GM19372 (cell line): ENCODE data around the gene RAB30.
"Not testable (repeated sequence)": the region's sequence is repeated elsewhere in the genome, so short reads cannot be mapped to it uniquely, and the experiment has no call there.

Source experiments
- ATAC-seq: cut with Tn5 transposase; IDR thresholded peaks from one replicate; pipeline ENCODE4 v1.9.1; 2021; ENCODE audit warnings: mild to moderate bottlenecking, low read depth, moderate library complexity; ENCODE audit not compliant: unreplicated experiment

The RAB30 gene

GRCh38 chr11:83012168-83013067, 59.3 kb downstream of the RAB30 start:
- no peak for ATAC-seq

DNA sequence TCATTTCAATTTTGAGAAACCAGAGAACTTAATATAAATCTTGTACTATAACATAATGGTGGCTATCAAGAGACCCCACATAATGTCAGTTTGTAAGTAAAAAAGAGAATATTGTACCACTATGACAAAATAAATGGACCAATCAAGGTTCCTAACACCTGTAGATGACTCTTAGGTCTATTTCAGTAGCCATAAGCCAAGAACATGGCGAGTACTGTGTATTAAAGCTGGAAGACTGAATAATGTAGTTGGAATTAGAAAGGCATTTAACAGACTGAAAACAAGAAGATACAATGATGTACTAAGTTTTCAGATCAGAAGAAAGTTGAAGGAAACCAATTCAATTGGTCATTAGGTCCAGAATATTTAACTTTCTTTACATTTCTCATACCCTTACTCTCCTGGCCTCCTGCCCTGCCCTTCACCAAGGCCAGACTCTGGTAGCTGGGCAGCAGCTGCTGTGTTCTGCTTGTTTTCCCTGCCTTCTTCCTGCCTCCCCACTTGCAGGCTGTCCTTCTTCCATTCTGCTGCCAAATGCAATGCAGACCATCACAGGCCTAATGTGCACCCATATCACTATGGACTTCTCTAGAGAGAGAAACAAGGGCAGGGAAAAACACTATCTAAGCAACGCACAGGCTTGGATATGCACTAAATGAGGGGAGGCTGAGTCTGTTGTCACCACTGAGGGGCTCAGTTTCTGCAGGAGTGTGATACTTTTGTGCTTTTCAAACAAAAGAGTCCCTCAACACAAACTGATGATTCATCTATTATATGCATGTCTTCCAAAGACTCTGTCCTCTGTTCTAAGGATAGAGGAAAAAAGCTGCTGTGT, 60.1 kb downstream of the RAB30 start:
- ATAC-seq = no peak

DNA sequence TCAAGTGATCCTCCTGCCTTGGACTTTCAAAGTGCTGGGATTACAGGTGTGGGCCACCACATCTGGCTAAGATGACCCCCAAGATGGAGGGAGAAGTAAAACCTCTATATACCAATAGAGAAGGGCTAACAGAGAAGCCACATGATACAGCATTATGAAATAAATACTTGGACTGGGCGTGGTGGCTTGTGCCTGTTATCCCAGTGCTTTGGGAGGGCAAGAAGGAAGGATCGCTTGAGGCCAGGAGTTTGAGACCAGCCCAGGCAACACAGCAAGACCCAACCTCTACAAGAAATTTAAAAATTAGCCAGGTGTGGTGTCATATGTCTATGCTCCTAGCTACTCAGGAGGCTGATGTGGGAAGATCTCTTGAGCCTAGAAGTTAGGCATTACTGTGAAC, 61.7 kb downstream of the RAB30 start:
- ATAC-seq = no peak

DNA sequence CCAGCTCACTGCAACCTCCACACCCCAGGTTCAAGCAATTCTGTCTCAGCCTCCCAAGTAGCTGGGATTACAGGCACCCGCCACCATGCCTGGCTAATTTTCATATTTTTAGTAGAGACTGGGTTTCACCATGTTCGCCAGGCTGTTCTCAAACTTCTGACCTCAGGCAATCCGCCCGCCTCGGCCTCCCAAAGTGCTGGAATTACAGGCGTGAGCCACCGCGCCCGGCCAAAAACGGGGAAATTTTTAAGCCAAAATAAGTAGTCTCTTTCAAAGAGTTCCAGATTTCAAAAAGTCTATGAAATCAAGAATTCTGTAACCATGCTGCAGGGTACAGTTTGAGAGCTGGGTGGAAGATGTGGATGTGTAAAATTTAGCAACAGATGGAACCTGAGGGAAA, 62.6 kb downstream of the RAB30 start:
- not testable (repeated sequence) for ATAC-seq

- ATAC-seq = no peak
These were observed 63.1 kb downstream of the RAB30 start for GRCh38 chr11:83008581-83008923.

DNA sequence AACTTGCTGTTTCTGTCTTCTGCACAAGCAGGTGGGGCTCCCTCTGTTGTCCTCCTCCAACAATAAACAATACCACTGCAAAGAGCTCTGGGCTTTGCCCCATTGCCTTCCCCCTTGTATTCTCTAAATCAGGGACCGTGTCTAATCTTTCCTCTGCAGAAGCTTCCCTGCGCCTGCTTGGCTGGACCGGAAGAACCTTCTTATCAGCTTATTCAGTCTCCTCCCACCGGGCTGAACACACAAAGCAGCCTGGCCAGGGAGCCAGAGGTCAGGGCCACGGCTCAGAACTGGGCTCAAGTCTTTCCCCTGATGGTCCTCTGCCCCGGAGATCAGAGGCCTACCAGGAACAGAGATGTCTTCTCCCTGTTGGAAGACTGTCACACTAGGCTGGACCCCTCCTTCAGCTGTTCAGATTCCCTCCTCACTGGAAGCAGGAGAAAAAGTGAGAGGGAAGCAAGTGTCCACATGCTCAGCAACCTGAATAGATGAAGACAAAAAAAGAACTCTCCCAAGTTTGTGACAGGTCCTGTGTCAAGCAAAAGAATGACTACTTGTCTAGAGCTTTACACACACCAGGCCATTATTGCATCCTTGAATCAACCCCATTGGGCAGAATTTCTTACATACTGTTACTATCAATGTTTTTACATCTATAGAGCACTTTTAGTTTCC, 63.7 kb downstream of the RAB30 start:
- peak; percentile 41 for ATAC-seq

DNA sequence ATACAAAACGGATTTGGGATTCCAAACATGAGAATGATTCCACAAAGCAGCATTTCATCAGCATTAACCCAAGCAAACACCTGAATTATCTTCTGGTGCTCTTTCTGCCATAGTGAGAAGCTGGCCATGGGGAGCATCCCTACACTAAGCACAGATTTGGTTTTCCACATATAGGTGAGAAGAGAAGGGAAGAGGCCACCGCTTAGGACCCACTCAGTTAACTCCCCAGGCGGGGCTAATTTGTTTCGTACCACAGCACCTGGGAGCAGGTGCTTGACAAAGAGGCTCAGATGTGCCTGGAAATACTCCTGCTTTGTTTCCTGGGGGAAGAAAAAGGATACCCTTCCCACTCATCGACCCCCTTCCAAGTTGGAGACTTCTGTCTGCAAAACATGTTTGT, 64.2 kb downstream of the RAB30 start:
- no peak for ATAC-seq

DNA sequence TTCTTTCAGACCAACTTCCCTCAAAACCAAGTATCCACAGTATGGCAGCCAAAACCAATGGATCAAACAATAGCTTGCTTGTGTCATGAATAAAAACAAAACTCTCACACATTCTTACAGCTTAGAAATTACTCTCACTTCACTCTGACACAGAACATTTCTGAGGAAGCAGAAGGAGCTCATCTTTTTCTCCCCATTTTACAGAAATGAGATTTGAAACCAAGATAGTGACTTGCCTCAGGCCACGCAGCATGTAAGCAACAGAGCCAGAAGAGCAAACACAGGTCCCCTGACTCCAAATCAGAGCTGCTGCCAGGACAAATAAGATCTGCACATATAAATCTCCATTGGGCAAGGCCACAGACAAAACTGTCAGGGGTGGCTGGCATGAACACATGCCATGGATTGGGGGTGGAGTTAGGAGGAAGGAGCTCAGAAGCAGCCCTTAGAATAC, 64.8 kb downstream of the RAB30 start:
- peak; percentile 67 for ATAC-seq

DNA sequence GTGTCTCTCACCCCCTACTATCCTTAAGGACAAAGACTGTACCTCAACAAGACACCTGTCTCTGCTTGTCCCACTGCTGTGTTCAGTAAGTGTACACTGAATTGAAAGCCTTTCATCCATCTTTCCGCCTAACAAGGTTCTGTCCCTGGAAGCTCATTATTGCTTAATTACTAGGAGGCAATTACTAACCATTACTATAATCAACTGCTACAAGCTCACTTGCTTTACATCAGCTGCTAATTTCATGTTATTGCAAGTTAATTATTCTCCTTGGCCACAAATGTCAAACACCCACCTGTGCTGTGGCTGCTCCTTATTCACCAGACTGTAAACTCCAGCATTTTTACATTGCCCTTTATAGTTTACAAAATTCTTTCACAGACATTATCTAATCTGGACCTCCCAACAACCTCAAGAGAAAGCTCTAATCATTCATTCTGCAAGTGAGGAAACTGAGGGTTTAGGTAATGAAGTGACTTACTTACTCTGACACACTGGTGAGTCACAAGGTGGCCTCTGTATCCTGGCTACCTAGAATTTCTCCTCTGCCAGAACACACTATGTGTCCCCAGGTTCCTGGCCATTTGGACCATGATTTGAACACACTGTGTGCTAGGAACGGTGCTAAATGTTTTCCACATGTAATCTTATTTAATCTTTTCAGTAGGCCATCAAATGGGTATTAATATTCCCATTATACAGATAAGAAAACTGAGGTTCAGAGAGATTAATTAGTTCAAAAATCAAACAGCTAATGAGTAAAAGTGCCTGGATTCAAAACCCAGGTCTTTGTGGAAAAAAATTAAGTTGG, 66.7 kb downstream of the RAB30 start:
- ATAC-seq = no peak

GRCh38 chr11:83002522-83002921, 69.2 kb downstream of the RAB30 start:
- no peak for ATAC-seq

DNA sequence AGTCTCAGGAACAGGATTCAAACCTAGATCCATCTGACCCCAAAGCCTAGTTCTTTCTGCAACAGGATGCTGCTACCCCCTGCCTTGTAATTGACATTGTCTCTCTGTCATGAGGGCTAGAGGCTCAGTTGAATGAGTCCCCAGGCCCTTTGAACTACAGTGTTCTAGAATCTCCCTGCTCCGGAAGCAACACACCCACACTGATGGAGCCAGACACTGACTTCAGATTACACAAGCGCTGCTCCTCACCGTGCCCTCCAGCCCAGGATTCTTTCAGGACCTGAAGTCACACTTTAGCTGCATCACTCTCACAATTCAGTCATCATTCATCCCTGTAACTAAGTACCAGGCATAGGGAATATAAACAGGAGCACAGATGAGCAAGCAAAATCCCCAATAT, 69.6 kb downstream of the RAB30 start:
- ATAC-seq = no peak

DNA sequence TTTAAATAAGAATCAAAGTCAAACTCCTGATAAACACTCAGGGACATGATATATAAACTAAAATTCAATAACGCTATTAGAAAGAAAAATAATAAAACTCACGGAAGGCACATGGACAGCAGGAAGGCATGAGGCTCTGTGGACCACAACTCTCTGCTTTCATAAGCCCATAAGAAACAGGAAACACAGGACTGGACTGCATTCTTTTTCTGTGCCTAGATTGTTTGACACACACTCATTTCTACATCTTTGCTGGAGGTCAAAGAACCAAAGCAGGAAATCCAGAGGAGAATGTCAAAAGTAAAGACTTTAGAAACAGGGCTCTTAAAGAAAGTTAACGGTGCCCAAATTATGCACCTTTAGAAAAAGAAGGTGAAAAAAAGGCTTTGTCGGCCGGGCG, 71.3 kb downstream of the RAB30 start:
- no peak for ATAC-seq

DNA sequence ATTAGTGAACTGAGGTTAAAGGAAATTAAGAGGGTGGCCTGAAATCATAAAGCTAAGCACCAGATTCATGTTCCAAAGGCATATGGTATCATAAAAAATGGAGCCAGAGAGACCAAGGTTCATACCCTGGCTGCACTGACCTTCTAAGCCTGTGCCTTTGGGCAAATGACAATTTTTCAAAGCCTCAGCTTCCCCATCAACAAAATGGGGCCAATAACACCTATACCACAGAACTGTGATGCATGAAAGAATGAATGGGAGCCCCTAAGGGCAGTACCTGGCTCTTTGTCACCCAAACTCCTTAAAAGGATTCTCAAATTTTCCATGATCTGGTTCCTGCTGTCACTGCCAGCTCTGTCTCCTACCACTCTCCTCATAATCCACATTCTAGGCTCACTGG, 72.5 kb downstream of the RAB30 start:
- no peak for ATAC-seq

- ATAC-seq = no peak
These were observed 73.0 kb downstream of the RAB30 start for GRCh38 chr11:82998697-82999096.

- ATAC-seq = peak; percentile 77
These were observed 74.6 kb downstream of the RAB30 start for GRCh38 chr11:82996966-82997606.

DNA sequence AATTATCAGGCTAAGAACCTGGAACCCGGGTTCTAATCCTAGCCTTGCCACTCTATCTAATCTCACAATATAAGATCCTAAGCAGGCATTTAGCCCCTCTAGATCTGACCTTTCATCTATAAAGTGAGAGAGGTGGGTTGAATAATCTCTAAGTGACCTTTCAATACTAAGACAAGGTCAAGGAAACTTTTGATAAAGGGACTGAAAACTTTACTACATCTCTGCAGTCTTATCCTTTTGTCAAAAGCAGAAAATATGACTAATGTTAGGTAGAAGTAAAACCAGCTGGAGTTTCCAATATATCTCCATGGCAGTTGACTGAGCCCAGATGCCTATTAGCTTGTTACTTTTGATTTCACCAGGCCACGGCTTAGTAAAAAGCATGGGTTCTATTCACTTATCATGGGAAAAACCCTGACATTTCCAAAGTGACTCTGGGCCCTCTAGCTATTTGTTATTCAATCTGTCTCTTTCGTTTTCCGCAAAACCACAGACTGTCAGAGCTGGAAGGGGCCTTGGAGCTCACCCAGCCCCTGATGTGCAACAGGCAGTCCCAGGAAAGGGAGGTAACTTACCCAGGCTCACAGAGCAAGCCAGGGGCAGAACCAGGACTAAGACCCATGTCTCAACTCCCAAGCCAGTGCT, 75.8 kb downstream of the RAB30 start:
- ATAC-seq = no peak

- no peak for ATAC-seq
These were observed 76.5 kb downstream of the RAB30 start for GRCh38 chr11:82995235-82995634.

- ATAC-seq = no peak
These were observed 77.0 kb downstream of the RAB30 start for GRCh38 chr11:82994604-82995230.

DNA sequence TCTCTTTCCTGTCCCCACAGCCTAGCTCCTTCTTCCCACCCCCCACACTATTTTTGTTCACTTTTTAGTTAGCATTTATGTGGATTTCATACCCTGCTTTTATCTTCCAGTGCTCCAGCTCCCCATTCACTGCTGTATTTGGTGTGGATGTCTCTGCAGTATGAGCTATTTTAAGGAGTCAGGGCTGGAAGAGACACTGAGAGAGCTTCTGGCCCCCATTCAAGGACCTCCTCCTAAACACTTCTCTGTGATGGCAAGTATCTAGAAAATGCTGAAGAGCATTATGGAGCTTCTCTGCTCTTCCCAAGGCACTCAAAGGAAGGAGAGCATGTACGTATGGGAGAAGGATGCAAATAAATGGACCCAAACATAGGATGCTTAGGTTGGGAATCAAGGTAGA, 79.5 kb downstream of the RAB30 start:
- no peak for ATAC-seq
